Measurements from ENCODE around the gene RABL6. TPM values are rescaled to one million over a fixed set of nuclear protein-coding genes. Genes with fewer than 3 reads are reported as not detected.

RABL6 gene
- total RNA-seq, 1 experiment from 2014 or later: 68.9 TPM

DNA sequence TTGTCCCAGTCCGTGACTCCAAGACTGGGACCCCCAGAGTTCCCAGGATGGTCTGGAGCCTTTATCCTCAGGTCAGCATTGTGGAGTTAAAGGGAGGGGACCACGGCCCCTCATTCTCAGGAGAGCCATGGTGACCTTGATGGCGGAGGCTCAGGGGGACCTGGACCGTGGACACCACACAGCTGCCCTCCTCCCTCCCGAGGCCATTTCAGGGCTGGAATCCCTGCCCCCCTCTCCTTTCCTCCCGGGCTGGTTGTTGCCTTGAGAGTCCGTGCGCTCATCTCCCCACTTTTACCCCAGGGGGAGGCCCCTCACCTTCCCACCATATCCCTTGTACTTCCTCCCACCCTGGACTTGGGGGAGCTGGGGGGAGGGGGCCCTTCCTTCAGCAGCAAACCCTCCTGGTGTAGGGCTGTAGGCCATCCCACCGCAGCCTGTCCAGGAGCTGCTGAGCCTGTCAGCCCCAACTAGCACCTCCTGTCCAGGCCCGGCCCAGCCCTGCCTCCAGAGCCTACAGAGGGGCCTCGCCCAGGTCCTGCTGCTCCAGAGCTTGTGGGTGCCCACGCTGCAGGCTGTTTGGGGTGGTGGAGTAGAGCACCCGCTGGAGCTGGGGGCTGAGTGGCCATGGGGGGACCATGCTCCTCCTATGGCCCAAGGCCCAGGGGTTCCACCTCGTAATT lies 20.2 kb downstream of the RABL6 start:
- CTCF ChIA-PET: no interaction called here

DNA sequence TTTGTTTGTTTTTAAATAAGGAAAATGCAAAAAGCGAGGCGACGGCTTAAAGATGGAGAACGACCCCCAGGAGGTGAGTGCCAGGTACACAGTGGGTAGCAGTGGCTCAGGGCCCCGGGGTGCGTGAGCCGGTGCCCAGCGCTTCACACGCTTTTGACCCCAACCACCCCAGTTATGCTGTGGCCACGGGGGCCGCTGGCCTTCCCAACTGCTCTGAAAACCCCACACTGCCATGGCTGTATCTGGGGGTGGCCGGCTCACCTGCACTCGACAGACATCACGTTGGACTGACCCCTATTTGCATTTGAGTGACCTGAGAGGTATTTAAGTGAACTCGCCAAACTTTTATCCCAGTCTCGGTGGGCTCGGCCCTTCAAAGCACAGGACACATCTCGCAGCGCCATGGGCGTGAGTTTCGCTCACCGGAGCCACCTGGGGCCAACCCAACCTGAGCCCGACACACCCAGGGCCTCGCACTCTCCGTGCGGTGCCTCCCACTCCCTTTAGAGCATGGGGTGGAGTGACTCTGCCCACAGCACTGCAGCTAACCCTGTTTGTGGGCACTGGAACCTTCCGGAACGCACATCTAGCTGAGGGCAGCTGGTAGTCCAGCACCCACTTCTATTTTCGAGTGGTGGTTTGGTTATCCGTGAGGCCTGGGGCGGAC lies 20.9 kb downstream of the RABL6 start:
- DNase-seq: no peak
- Mint-ChIP-seq H3K4me3 (ENCODE audit: low read depth, unreplicated experiment) (no peak overlapping the region), H3K9me3 (ENCODE audit: low read depth, unreplicated experiment) (no peaks in the 10 kb centered on the region), H3K36me3 (ENCODE audit: insufficient read depth, unreplicated experiment) (peaks cover 19% of the 10 kb centered on the region), H3K27ac (ENCODE audit: unreplicated experiment) (no peak overlapping the region), H3K4me1 (ENCODE audit: low read depth, unreplicated experiment) (no peaks in the 10 kb centered on the region), H3K27me3 (ENCODE audit: unreplicated experiment) (no peaks in the 10 kb centered on the region)
- intact Hi-C loops (cut with micrococcal nuclease; ENCODE audit: unreplicated experiment): no loop called here
- no TSS peak for BruUV-seq (replicated peaks)
- CTCF ChIA-PET: no interaction called here
- TF ChIP-seq, protein P1, sequence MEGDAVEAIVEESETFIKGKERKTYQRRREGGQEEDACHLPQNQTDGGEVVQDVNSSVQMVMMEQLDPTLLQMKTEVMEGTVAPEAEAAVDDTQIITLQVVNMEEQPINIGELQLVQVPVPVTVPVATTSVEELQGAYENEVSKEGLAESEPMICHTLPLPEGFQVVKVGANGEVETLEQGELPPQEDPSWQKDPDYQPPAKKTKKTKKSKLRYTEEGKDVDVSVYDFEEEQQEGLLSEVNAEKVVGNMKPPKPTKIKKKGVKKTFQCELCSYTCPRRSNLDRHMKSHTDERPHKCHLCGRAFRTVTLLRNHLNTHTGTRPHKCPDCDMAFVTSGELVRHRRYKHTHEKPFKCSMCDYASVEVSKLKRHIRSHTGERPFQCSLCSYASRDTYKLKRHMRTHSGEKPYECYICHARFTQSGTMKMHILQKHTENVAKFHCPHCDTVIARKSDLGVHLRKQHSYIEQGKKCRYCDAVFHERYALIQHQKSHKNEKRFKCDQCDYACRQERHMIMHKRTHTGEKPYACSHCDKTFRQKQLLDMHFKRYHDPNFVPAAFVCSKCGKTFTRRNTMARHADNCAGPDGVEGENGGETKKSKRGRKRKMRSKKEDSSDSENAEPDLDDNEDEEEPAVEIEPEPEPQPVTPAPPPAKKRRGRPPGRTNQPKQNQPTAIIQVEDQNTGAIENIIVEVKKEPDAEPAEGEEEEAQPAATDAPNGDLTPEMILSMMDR (IDR thresholded peaks at IDR 0.05; ENCODE audit: unreplicated experiment): no peak

More for the DNA sequence above, 20.2 kb downstream of the RABL6 start:
- TF ChIP-seq, protein P1 (IDR thresholded peaks at IDR 0.05; ENCODE audit: unreplicated experiment): no peak
- peaks cover 26% of the 10 kb centered on the region for H3K36me3 Mint-ChIP-seq (ENCODE audit: insufficient read depth, unreplicated experiment)
- H3K27ac Mint-ChIP-seq (ENCODE audit: unreplicated experiment): no peak overlapping the region
- no peak overlapping the region for H3K4me3 Mint-ChIP-seq (ENCODE audit: low read depth, unreplicated experiment)
- H3K27me3 Mint-ChIP-seq (ENCODE audit: unreplicated experiment): no peaks in the 10 kb centered on the region
- no TSS peak for BruUV-seq (replicated peaks)
- no peak for DNase-seq
- intact Hi-C loops (cut with micrococcal nuclease; ENCODE audit: unreplicated experiment): no loop called here
- H3K4me1 Mint-ChIP-seq (ENCODE audit: low read depth, unreplicated experiment): no peaks in the 10 kb centered on the region
- H3K9me3 Mint-ChIP-seq (ENCODE audit: low read depth, unreplicated experiment): no peaks in the 10 kb centered on the region

DNA sequence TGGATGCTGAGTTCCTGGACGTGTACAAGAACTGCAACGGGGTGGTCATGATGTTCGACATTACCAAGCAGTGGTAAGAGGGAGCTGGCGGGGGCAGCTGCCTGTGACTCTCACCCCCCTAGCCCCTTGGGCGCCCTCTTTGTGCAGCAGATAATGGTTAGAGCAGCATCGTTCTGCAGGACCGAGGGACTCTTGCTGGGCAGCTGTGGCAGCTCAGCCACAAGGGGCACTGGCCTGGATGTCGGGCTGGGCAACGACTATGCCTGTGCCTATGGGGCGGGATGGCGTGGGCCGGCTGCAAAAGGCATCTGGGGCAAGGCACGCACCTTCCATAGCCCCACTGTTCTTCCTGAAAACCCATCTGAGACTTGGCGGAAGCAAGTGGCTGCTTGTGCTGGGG lies 21.7 kb downstream of the RABL6 start:
- BruUV-seq (replicated peaks): no TSS peak
- no peaks in the 10 kb centered on the region for H3K9me3 Mint-ChIP-seq (ENCODE audit: low read depth, unreplicated experiment)
- DNase-seq: no peak
- TF ChIP-seq, protein P1 (IDR thresholded peaks at IDR 0.05; ENCODE audit: unreplicated experiment): no peak
- H3K27me3 Mint-ChIP-seq (ENCODE audit: unreplicated experiment): no peaks in the 10 kb centered on the region
- no peak overlapping the region for H3K4me3 Mint-ChIP-seq (ENCODE audit: low read depth, unreplicated experiment)
- peaks cover 18% of the 10 kb centered on the region for H3K36me3 Mint-ChIP-seq (ENCODE audit: insufficient read depth, unreplicated experiment)
- intact Hi-C loops (cut with micrococcal nuclease; ENCODE audit: unreplicated experiment): no loop called here
- CTCF ChIA-PET: no interaction called here
- no peak overlapping the region for H3K27ac Mint-ChIP-seq (ENCODE audit: unreplicated experiment)
- no peaks in the 10 kb centered on the region for H3K4me1 Mint-ChIP-seq (ENCODE audit: low read depth, unreplicated experiment)

DNA sequence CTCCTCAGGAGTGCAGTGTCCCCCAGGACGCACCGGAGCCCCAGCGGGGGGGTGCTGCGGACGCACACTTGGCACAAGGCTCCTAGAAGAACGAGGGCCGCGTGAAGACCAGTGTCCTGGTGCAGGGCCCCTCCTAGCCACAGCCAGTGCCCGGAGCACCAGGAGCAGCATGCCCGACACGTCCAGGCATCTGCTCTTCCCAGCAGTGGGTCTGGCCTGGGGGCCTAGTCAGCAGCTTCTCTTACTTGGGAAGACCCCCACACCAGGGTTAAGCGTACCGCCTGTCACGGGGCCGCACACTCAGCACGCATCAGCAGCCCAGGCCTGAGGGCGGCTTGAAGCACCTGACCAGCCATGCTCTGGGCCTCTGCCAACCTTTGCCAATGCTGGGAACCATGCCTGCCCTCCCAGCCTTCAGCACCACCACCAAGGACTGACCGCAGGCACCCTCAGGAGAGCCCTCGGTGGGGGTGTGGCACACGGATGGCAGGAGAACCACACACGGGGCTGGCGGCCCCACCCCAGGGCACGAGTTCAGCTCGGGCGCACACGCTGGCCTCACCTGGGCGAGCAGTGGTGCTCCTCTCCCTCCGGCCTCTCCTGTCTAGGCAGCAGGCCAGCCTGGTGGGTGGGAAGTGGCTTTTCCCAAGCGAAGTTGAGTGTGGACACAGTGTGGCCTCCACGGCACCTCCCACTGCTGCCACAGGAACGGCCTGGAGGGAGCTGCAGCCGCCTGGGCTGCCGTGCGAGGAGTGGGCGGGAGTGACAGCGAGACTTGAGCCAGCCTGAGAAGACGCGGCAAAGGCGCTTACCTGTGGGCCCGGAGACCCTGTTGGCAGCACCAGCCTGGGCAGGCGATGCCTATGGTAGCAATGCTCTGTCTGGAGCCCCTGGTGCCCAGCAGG lies 22.5 kb downstream of the RABL6 start:
- CTCF ChIA-PET: no interaction called here
- Mint-ChIP-seq H3K9me3 (ENCODE audit: low read depth, unreplicated experiment) (no peaks in the 10 kb centered on the region), H3K4me3 (ENCODE audit: low read depth, unreplicated experiment) (no peak overlapping the region), H3K36me3 (ENCODE audit: insufficient read depth, unreplicated experiment) (peaks cover 22% of the 10 kb centered on the region), H3K27me3 (ENCODE audit: unreplicated experiment) (no peaks in the 10 kb centered on the region), H3K27ac (ENCODE audit: unreplicated experiment) (no peak overlapping the region), H3K4me1 (ENCODE audit: low read depth, unreplicated experiment) (no peaks in the 10 kb centered on the region)
- TF ChIP-seq, protein P1 (IDR thresholded peaks at IDR 0.05; ENCODE audit: unreplicated experiment): no peak
- intact Hi-C loops (cut with micrococcal nuclease; ENCODE audit: unreplicated experiment): no loop called here
- no TSS peak for BruUV-seq (replicated peaks)
- no peak for DNase-seq
